Activated B cell treated with CpG ODN at 0.5 μM for 24 hours (primary cell): ENCODE results near the gene IL7R. TPM values are rescaled to one million over a fixed set of nuclear protein-coding genes. Genes with fewer than 3 reads are reported as not detected.
"Not testable (repeated sequence)": the region's sequence is repeated elsewhere in the genome, so short reads cannot be mapped to it uniquely, and the experiment has no call there.

Source experiments
- ATAC-seq: fragments of 200-7000 bp; cut with Tn5 transposase; one replicate; pipeline ENCODE4 v1.10.0; 2021; ENCODE audit warnings: low read depth, mild to moderate bottlenecking, moderate library complexity
- CTCF ChIA-PET: fragments of 350-600 bp; sonication (Branson Sonifier 250); formaldehyde crosslinking; loops from one replicate; lab custom pipeline; 2021; ENCODE audit warnings: antibody characterized with exemption; lab: Charles Lee
- POLR2A ChIA-PET: fragments of 350-600 bp; sonication (Branson Sonifier 250); formaldehyde crosslinking; loops from one replicate; lab custom pipeline; 2021; ENCODE audit warnings: antibody characterized with exemption; lab: Charles Lee
- DNase-seq: peaks from one replicate; pipeline ENCODE4 v3.0.0; 2022
- H3K27ac Mint-ChIP-seq: one replicate; pipeline ENCODE4 v1.8.0; 2020; ENCODE audit warnings: mixed read lengths
- H3K27me3 Mint-ChIP-seq: one replicate; pipeline ENCODE4 v1.8.0; 2021; ENCODE audit warnings: mixed read lengths
- H3K36me3 Mint-ChIP-seq: one replicate; pipeline ENCODE4 v1.8.0; 2021; ENCODE audit warnings: low read depth, mixed read lengths
- H3K4me1 Mint-ChIP-seq: one replicate; pipeline ENCODE4 v1.8.0; 2021; ENCODE audit warnings: mixed read lengths
- H3K4me3 Mint-ChIP-seq: one replicate; pipeline ENCODE4 v1.8.0; 2020; ENCODE audit warnings: mild to moderate bottlenecking, mixed read lengths
- H3K9me3 Mint-ChIP-seq: one replicate; pipeline ENCODE4 v1.8.0; 2020; ENCODE audit warnings: mixed read lengths
- intact Hi-C: fragments of 100-400 bp; cut with micrococcal nuclease; formaldehyde crosslinking; loops from one replicate; pipeline ENCODE4 v1.15.1; 2024
- total RNA-seq: library from RNA; stranded (reverse); gene quantifications from 2 replicates; pipeline ENCODE4 v1.2.3, GENCODE V29; 2022
- TF ChIP-seq, protein P1 (sequence below): fragments of 200-600 bp; IDR thresholded peaks from one replicate; pipeline ENCODE4 v1.8.0; 2022; ENCODE audit warnings: antibody characterized with exemption, mild to moderate bottlenecking

The IL7R gene
- total RNA-seq, 1 donor from 2014 or later: 3.0 TPM

DNA sequence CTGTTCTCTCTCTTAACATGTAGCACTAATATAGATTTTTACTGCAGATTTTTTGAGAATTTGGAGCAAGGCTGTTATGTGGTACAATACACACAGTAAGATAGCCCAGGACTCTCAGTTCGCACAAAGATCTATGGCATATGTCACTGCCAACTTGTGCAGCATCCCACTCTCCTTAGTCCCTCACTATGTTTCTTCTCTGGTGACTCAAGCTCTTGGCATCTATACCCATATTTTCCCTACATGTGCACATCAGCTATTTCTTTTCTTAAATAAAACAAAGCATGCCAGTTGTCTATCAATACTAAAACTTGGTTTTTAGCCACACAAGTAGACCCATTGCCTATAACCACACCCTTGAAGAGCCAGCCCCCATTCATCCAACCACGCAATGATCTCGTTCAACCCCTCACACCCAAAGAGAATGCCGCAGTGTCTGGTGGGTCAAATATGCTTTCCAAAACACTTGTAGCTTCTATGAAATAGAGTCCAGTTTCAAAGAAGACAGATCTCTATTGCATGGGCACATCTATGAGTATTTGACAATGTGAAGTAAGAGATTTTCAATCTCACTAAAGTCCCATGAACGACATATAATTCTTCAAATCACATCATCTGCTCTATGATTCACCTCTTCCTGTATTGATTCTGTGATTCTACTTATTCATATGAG, 18.2 kb upstream of the IL7R start:
- ATAC-seq: no peak
- DNase-seq: no peak
- no peak overlapping the region for H3K27ac Mint-ChIP-seq
- POLR2A ChIA-PET: no interaction called here
- intact Hi-C loops: no loop called here
- H3K27me3 Mint-ChIP-seq: no peaks in the 10 kb centered on the region
- no peaks in the 10 kb centered on the region for H3K36me3 Mint-ChIP-seq
- no peaks in the 10 kb centered on the region for H3K9me3 Mint-ChIP-seq
- TF ChIP-seq, protein P1, sequence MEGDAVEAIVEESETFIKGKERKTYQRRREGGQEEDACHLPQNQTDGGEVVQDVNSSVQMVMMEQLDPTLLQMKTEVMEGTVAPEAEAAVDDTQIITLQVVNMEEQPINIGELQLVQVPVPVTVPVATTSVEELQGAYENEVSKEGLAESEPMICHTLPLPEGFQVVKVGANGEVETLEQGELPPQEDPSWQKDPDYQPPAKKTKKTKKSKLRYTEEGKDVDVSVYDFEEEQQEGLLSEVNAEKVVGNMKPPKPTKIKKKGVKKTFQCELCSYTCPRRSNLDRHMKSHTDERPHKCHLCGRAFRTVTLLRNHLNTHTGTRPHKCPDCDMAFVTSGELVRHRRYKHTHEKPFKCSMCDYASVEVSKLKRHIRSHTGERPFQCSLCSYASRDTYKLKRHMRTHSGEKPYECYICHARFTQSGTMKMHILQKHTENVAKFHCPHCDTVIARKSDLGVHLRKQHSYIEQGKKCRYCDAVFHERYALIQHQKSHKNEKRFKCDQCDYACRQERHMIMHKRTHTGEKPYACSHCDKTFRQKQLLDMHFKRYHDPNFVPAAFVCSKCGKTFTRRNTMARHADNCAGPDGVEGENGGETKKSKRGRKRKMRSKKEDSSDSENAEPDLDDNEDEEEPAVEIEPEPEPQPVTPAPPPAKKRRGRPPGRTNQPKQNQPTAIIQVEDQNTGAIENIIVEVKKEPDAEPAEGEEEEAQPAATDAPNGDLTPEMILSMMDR: no peak
- CTCF ChIA-PET: no interaction called here
- no peaks in the 10 kb centered on the region for H3K4me1 Mint-ChIP-seq
- no peak overlapping the region for H3K4me3 Mint-ChIP-seq

DNA sequence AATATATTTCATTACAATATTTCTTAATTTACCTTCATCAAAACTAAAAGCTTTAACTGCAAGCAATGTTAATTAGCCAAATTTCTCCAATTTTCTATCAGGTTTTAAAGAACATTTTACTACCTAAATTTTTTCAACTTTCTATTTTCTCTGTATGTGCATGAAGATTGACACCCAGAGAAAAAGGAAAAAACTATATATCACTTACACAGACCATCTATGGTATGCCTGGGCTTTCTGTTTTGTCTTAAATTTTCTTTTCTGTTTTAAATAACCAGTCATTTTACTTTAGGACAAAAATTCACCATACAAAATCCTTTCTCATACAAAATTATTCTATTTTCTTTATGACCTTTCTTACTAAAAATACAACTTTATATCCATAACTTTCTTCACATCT, 13.8 kb upstream of the IL7R start:
- Mint-ChIP-seq H3K9me3 (peaks cover 10% of the 10 kb centered on the region), H3K4me1 (no peaks in the 10 kb centered on the region), H3K27me3 (no peaks in the 10 kb centered on the region), H3K4me3 (no peak overlapping the region), H3K27ac (no peak overlapping the region), H3K36me3 (no peaks in the 10 kb centered on the region)
- ChIA-PET POLR2A (no interaction called here), CTCF (no interaction called here)
- no peak for DNase-seq
- no peak for ATAC-seq
- intact Hi-C loops: no loop called here
- TF ChIP-seq, protein P1: no peak

DNA sequence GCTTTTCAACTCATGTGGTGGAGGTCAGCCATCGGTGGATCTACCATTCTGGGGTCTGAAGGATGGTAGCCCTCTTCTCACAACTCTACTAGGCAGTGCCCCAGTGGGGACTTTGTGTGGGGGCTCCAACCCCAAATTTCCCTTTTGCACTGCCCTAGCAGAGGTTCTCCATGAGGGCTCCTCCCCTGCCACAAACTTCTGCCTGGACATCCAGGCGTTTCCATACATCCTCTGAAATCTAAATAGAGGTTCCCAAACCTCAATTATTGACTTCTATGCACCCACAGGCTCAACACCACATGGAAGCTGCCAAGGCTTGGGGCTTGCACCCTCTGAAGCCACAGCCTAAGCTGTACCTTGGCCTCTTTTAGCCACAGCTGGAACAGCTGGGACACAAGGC, 11.2 kb upstream of the IL7R start:
- H3K36me3 Mint-ChIP-seq, H3K27ac Mint-ChIP-seq, ATAC-seq, H3K9me3 Mint-ChIP-seq, POLR2A ChIA-PET, intact Hi-C loops, DNase-seq, H3K4me1 Mint-ChIP-seq, CTCF ChIA-PET, H3K27me3 Mint-ChIP-seq, H3K4me3 Mint-ChIP-seq: not testable (repeated sequence)

DNA sequence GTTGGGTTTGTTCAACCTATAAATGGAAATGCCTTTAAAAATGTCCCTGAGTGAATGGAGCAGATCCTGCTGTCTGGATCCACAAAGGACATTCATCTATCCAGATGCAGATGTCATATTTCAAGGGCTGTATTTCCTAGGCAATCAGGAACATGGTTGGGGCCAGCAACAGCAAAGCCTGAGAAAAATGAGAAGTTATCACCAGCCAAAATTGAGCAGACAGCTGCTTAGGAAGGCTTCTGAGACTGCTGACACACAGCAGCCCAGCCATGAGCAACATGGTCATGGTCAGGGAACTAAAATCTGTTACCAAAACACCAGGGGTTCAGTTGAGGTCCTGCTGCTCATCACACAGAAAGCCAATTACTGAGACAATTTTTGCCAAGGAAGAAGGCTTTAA, 9.2 kb upstream of the IL7R start:
- TF ChIP-seq, protein P1: no peak
- H3K9me3 Mint-ChIP-seq: peaks cover 10% of the 10 kb centered on the region
- H3K27me3 Mint-ChIP-seq: no peaks in the 10 kb centered on the region
- DNase-seq (no peak), ATAC-seq (no peak)
- intact Hi-C loops: no loop called here
- H3K27ac Mint-ChIP-seq: no peak overlapping the region
- no peaks in the 10 kb centered on the region for H3K36me3 Mint-ChIP-seq
- POLR2A ChIA-PET: no interaction called here
- peaks cover 8% of the 10 kb centered on the region for H3K4me1 Mint-ChIP-seq
- CTCF ChIA-PET: no interaction called here
- no peak overlapping the region for H3K4me3 Mint-ChIP-seq

DNA sequence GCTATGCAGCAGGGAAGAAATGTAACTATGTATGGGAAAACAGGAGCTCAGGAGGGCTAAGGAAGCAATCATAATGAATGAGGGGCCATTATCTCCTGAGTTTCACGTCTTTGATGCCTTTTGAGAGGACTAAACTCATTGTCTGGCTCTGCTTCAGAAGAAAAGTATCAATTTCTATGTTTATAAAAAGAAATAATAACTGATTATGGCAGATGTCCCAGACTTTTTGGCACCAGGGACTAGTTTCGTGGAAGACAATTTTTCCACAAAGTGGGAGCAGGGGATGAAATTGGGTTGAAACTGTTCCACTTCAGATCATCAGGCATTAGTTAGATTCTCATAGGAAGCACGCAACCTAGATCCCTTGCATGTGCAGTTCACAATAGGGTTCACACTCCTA, 8.7 kb upstream of the IL7R start:
- POLR2A ChIA-PET: no interaction called here
- CTCF ChIA-PET: no interaction called here

More for the DNA sequence above, 8.7 kb upstream of the IL7R start:
- TF ChIP-seq, protein P1: no peak
- H3K27ac Mint-ChIP-seq: no peak overlapping the region
- DNase-seq: no peak
- no peaks in the 10 kb centered on the region for H3K27me3 Mint-ChIP-seq
- peaks cover 8% of the 10 kb centered on the region for H3K4me1 Mint-ChIP-seq
- no peaks in the 10 kb centered on the region for H3K36me3 Mint-ChIP-seq
- H3K4me3 Mint-ChIP-seq: no peak overlapping the region
- peaks cover 10% of the 10 kb centered on the region for H3K9me3 Mint-ChIP-seq
- intact Hi-C loops: no loop called here
- no peak for ATAC-seq
